A673 (cell line): ENCODE measurements around the gene CTAGE4. TPM values are rescaled to one million over a fixed set of nuclear protein-coding genes. Genes with fewer than 3 reads are reported as not detected.
"Not testable (repeated sequence)": the region's sequence is repeated elsewhere in the genome, so short reads cannot be mapped to it uniquely, and the experiment has no call there.

Experiments
- BruUV-seq: library from RNA; stranded (reverse); fragments of 400-500 nt; replicated peaks from 2 replicates; lab custom pipeline; 2021; lab: Mats Ljungman, UMichigan
- CTCF ChIA-PET: fragments of 300-600 bp; sonication (Branson Sonifier 250); formaldehyde crosslinking; loops from one replicate; lab custom pipeline; 2022; ENCODE audit warnings: antibody characterized with exemption; lab: Charles Lee
- POLR2A ChIA-PET: fragments of 300-600 bp; sonication (Branson Sonifier 250); formaldehyde crosslinking; loops from one replicate; lab custom pipeline; 2022; ENCODE audit warnings: antibody characterized with exemption; ENCODE audit not compliant: low non-redundant PET; lab: Charles Lee
- DNase-seq: peaks from one replicate; pipeline ENCODE4 v3.0.0-alpha.2; 2015; ENCODE audit warnings: low spot score
- H3K27ac ChIP-seq: fragments of 200-600 bp; sonication (generic); 2 replicates; pipeline ENCODE4 v1.5.1; 2016; ENCODE audit warnings: mixed run types, low read depth, mild to moderate bottlenecking, mixed read lengths, antibody characterized with exemption, low read length; ENCODE audit not compliant: poor library complexity, severe bottlenecking
- H3K27me3 ChIP-seq: fragments of 200-600 bp; sonication (generic); replicated peaks from 2 replicates; pipeline ENCODE4 v1.6.1; 2017; ENCODE audit warnings: mixed run types, low read depth, mild to moderate bottlenecking, mixed read lengths, antibody characterized with exemption, low read length; ENCODE audit not compliant: insufficient read depth, poor library complexity
- H3K36me3 ChIP-seq: fragments of 200-600 bp; sonication (generic); 2 replicates; pipeline ENCODE4 v1.6.1; 2016; ENCODE audit warnings: mixed run types, mild to moderate bottlenecking, mixed read lengths, antibody characterized with exemption, low read length; ENCODE audit not compliant: insufficient read depth, poor library complexity, severe bottlenecking
- H3K4me1 ChIP-seq: fragments of 200-600 bp; sonication (generic); 2 replicates; pipeline ENCODE4 v1.6.1; 2017; ENCODE audit warnings: mixed run types, mild to moderate bottlenecking, mixed read lengths, antibody characterized with exemption, low read length; ENCODE audit not compliant: insufficient read depth, poor library complexity, severe bottlenecking
- H3K4me3 ChIP-seq: fragments of 200-600 bp; sonication (generic); 2 replicates; pipeline ENCODE4 v1.5.1; 2016; ENCODE audit warnings: low read depth, mixed run types, mild to moderate bottlenecking, mixed read lengths, low read length; ENCODE audit not compliant: poor library complexity, severe bottlenecking
- H3K9me3 ChIP-seq: fragments of 200-600 bp; sonication (generic); 2 replicates; pipeline ENCODE4 v1.6.1; 2016; ENCODE audit warnings: mixed run types, low read depth, mild to moderate bottlenecking, mixed read lengths, antibody characterized with exemption, low read length; ENCODE audit not compliant: poor library complexity, severe bottlenecking
- CTCF ChIP-seq: fragments of 300-800, 200-600 bp; sonication (generic); conservative IDR thresholded peaks from 2 replicates; pipeline ENCODE4 v1.5.1; 2017; ENCODE audit warnings: low read depth, mild to moderate bottlenecking, antibody characterized with exemption, low read length, moderate library complexity, mixed read lengths
- intact Hi-C: fragments of 100-400 bp; cut with micrococcal nuclease; formaldehyde crosslinking; loops from one replicate; pipeline ENCODE4 v1.10.0; 2022; ENCODE audit not compliant: unreplicated experiment
- total RNA-seq: library from RNA; stranded (reverse); gene quantifications from 2 replicates; pipeline ENCODE4 v1.2.3, GENCODE V29; 2021

Gene CTAGE4
- total RNA-seq, 1 experiment from 2014 or later, result not detected

- peak; percentile 59 for TF ChIP-seq CTCF
- H3K4me1 ChIP-seq, POLR2A ChIA-PET, H3K27me3 ChIP-seq, H3K36me3 ChIP-seq, H3K4me3 ChIP-seq, intact Hi-C loops, BruUV-seq, CTCF ChIA-PET, H3K9me3 ChIP-seq, H3K27ac ChIP-seq: not testable (repeated sequence)
- peak; percentile 41 for DNase-seq
Observed at GRCh38 chr7:144178380-144179164, 4.7 kb upstream of the CTAGE4 start.

- intact Hi-C loops, BruUV-seq, DNase-seq, H3K9me3 ChIP-seq, H3K27ac ChIP-seq, POLR2A ChIA-PET, H3K36me3 ChIP-seq, H3K27me3 ChIP-seq, H3K4me3 ChIP-seq, CTCF ChIA-PET, H3K4me1 ChIP-seq: not testable (repeated sequence)
Observed at GRCh38 chr7:144179165-144179479, 4.1 kb upstream of the CTAGE4 start.

- intact Hi-C loops, H3K27ac ChIP-seq, POLR2A ChIA-PET, H3K9me3 ChIP-seq, CTCF ChIA-PET, H3K4me1 ChIP-seq, BruUV-seq, DNase-seq, H3K4me3 ChIP-seq, H3K27me3 ChIP-seq, H3K36me3 ChIP-seq: not testable (repeated sequence)
Observed at GRCh38 chr7:144187848-144188247, 4.6 kb downstream of the CTAGE4 start.

GRCh38 chr7:144188578-144189171, 5.4 kb downstream of the CTAGE4 start:
- POLR2A ChIA-PET, BruUV-seq: not testable (repeated sequence)

GRCh38 chr7:144193782-144194181, 10.5 kb downstream of the CTAGE4 start:
- BruUV-seq, result not testable (repeated sequence)

More at GRCh38 chr7:144188578-144189171, 5.4 kb downstream of the CTAGE4 start:
- H3K36me3 ChIP-seq, H3K4me3 ChIP-seq, H3K27ac ChIP-seq, H3K9me3 ChIP-seq, H3K27me3 ChIP-seq, CTCF ChIA-PET, intact Hi-C loops, DNase-seq, H3K4me1 ChIP-seq: not testable (repeated sequence)

GRCh38 chr7:144194453-144194852, 11.2 kb downstream of the CTAGE4 start:
- H3K4me1 ChIP-seq, DNase-seq, H3K4me3 ChIP-seq, H3K9me3 ChIP-seq, POLR2A ChIA-PET, H3K27me3 ChIP-seq, H3K27ac ChIP-seq, CTCF ChIA-PET, intact Hi-C loops, H3K36me3 ChIP-seq: not testable (repeated sequence)
- TSS peak; percentile 59 for BruUV-seq

More at GRCh38 chr7:144193782-144194181, 10.5 kb downstream of the CTAGE4 start:
- H3K27ac ChIP-seq, H3K27me3 ChIP-seq, H3K4me1 ChIP-seq, H3K9me3 ChIP-seq, DNase-seq, H3K4me3 ChIP-seq, POLR2A ChIA-PET, CTCF ChIA-PET, intact Hi-C loops, H3K36me3 ChIP-seq: not testable (repeated sequence)
